ENCODE results near the gene TBRG1.

GRCh38 chr11:124597626-124598025 lies 25.0 kb upstream of the TBRG1 start:
- TF ChIP-seq, protein P1, sequence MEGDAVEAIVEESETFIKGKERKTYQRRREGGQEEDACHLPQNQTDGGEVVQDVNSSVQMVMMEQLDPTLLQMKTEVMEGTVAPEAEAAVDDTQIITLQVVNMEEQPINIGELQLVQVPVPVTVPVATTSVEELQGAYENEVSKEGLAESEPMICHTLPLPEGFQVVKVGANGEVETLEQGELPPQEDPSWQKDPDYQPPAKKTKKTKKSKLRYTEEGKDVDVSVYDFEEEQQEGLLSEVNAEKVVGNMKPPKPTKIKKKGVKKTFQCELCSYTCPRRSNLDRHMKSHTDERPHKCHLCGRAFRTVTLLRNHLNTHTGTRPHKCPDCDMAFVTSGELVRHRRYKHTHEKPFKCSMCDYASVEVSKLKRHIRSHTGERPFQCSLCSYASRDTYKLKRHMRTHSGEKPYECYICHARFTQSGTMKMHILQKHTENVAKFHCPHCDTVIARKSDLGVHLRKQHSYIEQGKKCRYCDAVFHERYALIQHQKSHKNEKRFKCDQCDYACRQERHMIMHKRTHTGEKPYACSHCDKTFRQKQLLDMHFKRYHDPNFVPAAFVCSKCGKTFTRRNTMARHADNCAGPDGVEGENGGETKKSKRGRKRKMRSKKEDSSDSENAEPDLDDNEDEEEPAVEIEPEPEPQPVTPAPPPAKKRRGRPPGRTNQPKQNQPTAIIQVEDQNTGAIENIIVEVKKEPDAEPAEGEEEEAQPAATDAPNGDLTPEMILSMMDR (IDR thresholded peaks at IDR 0.05): no peak
- no peak for TF ChIP-seq POLR2A (IDR thresholded peaks at IDR 0.05)
